Astrocyte of the spinal cord (primary cell): ENCODE results near the gene EPHX1.

Experiments used
- DNase-seq: peaks from one replicate; pipeline ENCODE4 v3.0.0; 2011; ENCODE audit warnings: low read depth, low spot score
- H3K4me3 ChIP-seq: 2 replicates; pipeline ENCODE4 v1.5.1; 2011; ENCODE audit warnings: low read depth, mild to moderate bottlenecking, low read length, moderate library complexity
- CTCF ChIP-seq: IDR thresholded peaks from 2 replicates; pipeline ENCODE4 v1.5.1; 2012; ENCODE audit warnings: low read depth, mild to moderate bottlenecking, low read length, inconsistent platforms
- in situ Hi-C: cut with HindIII; loops from 2 replicates; pipeline ENCODE4 v1.10.0; 2017; ENCODE audit warnings: low sequenced_read_pairs

EPHX1 gene

GRCh38 chr1:225844236-225845061, 34.5 kb downstream of the EPHX1 start:
- H3K4me3 ChIP-seq: no peak overlapping the region
- DNase-seq: no peak
- in situ Hi-C loops: no loop called here
- TF ChIP-seq CTCF: no peak

DNA sequence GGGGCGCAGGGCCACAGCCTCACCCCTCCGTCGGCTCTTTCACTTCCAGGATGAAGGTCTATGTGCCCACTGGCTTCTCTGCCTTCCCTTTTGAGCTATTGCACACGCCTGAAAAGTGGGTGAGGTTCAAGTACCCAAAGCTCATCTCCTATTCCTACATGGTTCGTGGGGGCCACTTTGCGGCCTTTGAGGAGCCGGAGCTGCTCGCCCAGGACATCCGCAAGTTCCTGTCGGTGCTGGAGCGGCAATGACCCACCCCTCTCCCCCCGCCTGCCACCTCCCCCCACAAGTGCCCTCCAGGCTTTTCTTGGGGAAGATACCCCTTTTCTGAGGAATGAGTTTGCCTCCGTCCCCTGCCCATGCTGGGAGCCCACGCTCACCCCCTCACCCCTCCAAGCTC, 35.2 kb downstream of the EPHX1 start:
- no peak for DNase-seq
- no peak for TF ChIP-seq CTCF
- no peak overlapping the region for H3K4me3 ChIP-seq
- in situ Hi-C loops: no loop called here

GRCh38 chr1:225845571-225846259, 35.8 kb downstream of the EPHX1 start:
- in situ Hi-C loops: no loop called here
- H3K4me3 ChIP-seq: no peak overlapping the region
- peak; percentile 91 for TF ChIP-seq CTCF
- peak; percentile 84 for DNase-seq

GRCh38 chr1:225846331-225847310, 36.7 kb downstream of the EPHX1 start:
- H3K4me3 ChIP-seq: no peak overlapping the region
- TF ChIP-seq CTCF: no peak
- in situ Hi-C loops: no loop called here
- DNase-seq: no peak

- no peak for TF ChIP-seq CTCF
- in situ Hi-C loops: no loop called here
- DNase-seq: no peak
- H3K4me3 ChIP-seq: no peak overlapping the region
Observed at GRCh38 chr1:225847610-225848009, 37.7 kb downstream of the EPHX1 start.
